Ovary (tissue), 3 donors: Measurements from ENCODE around the gene ABHD12.

Experiments
- CTCF ChIP-seq, 3 donors: fragments of 450-650 bp in 2 of 3; fragments of 200-600 bp in 1 of 3; IDR thresholded peaks; one replicate each; pipeline versions ENCODE4 v1.5.1 to v1.8.0; 2016 to 2022; ENCODE audit warnings: antibody characterized with exemption in 3 of 3, mild to moderate bottlenecking in 1 of 3
- POLR2A ChIP-seq: fragments of 450-650 bp; IDR thresholded peaks from one replicate; pipeline ENCODE4 v1.6.1; 2017; ENCODE audit warnings: antibody characterized with exemption, mild to moderate bottlenecking, moderate library complexity
- donor health status: DM: no; HTN: no; CAD: no.

- TF ChIP-seq CTCF (IDR thresholded peaks at IDR 0.05) (no peak), POLR2A (no peak)
Measured at GRCh38 chr20:25256226-25256859, 134.3 kb downstream of the ABHD12 start.
